Activated effector memory CD4-positive, alpha-beta T cell treated with anti-CD3 and anti-CD28 coated beads, Interleukin-2, amount 50 U/mL, for 16 hours (primary cell): ENCODE data around the gene ATP6V1E1.

ENCODE experiments used
- DNase-seq: peaks from one replicate; pipeline ENCODE4 v3.0.0-alpha.2; 2020

ATP6V1E1 gene

DNA sequence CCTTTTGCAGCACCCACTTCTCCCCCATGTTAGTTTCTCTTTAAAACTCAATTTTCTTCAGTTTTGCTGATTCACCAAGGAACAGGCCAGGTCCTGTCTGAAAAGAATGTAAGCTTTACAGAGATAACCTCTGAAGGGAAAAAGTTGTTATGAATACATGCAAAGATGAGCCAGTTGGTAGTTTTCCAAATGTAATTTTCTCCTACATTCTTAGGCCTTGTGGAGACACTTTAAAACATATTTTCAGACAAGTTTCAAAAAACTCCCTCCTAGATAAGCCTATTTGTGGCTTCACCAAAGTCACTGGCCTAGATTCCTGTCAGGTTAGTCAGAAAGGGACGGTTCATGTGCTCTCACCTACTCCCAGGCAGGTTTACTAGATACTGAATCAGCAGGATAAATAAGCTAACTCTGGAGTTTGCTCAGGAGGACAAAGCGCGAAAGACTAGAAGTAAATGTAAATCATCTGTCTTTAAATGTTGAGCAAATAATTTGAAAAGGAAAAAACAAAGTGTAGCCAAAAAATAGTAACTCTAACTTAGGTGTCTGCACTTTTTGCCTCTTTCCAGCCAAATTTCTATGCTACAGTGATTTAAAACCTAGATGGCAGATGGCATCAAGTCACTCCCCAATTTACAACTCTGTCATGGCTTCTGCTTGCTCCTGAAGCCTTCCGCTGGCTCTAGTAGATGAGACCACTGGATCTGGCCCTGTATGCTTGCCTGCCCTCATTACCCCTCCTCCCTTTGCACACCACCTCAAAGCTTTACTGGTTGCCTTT, 4.9 kb upstream of the ATP6V1E1 start:
- DNase-seq: no peak

DNA sequence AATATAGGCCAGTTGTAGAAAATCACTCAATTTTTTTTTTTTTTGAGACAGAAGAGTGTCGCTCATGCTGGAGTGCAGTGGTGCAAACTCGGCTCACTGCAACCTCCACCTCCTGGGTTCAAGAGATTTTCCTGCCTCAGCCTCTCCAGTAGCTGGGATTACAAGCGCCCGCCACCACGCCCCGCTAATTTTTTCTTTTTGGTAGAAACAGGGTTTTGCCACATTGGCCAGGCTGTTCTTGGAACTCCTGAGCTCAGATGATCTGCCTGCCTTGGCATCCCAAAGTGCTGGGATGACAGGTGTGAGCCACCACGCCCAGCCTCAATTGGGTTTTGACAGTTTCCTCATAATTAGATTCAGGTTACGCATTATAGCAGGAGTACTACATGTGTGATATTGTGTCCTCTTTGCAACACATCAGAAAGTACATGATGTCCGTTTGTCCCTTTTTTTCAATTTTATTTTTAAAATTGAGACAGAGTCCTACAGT, 2.6 kb upstream of the ATP6V1E1 start:
- no peak for DNase-seq

DNA sequence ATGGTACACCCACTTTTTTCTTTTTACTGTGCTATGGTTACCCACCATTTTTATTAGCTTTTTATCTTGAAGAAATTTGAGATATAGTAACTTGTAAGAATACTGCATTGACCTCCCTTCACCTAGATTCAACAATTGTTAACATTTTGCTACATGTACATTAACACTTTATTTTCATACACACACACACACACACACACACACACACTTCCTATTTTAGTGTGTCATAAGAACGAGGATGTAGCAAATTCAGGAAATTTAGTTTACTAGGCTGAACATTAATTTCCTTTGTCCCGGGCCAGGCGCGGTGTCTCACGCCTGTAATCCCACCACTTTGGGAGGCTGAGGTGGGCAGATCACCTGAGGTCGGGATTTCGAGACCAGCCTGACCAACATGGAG, 1.1 kb upstream of the ATP6V1E1 start:
- DNase-seq: no peak

DNA sequence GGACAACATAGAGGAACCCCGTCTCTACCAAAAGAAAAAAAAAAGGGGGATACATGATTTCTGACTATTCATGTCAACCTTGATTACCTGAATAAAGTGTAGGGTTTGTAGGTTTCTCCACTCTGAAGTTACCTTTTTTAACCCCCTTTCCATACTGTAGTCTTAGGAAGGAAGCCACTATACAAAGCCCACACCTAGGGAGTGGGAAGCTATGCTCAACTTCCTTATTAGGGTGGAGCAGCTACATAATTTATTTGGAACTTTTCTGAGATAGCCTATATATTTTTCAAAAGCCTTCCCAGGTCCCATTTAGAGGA, 582 bp upstream of the ATP6V1E1 start:
- no peak for DNase-seq

DNA sequence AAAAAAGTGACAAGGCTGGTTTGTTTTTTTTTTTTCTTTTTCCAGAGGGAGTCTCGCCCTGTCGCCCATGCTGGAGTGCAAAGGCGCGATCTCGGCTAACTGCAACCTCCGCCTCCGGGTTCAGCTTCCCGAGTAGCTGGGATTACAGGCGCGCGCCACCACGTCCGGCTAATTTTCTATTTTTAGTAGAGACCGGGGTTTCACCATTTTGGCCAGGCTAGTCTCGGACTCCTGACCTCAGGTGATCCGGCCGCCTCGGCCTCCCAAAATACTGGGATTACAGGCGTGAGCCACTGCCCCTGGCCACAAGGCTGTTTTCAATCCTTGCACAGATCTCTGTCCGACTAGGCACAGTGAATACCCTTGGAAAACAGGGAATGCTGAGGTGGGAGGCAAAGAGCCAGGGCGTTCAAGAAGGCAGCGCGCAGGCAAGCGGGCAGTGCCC, 566 bp downstream of the ATP6V1E1 start:
- DNase-seq: no peak

DNA sequence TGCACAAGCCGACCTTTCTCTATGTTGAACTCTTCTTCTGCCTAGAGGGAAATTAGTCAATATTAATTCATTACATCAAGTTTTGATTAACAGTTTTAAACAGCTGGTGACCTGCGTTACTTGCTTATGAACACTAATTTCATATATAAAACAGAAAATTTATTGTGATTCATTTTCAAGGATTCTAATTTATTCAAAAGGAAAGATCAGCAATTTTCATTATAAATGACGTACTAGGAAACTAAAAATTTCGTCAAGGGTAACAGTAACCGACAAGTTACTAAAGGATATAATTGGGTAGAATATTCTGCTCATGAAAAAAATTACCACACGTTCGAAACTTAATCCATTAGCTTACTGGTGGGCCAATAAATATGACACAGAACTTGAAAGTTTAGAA, 15.3 kb downstream of the ATP6V1E1 start:
- DNase-seq: no peak

DNA sequence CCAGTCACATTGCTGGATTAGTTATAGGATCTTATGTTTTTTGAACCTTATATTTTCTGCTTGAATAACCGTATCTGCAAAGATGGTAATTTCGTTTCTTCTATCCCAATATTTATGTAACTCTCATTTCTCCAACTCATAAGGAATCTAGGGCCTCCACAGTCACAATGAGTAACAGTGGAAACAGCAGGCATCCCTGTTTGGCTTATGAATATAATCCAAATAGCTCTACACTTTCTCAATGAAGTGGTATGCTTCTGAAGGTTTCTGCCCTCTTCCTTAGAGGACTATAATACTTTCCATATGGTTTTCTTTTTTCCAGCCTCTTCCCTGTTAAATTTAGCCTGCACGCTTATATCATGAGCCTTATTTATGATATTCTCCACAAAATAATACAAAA, 16.5 kb downstream of the ATP6V1E1 start:
- no peak for DNase-seq

DNA sequence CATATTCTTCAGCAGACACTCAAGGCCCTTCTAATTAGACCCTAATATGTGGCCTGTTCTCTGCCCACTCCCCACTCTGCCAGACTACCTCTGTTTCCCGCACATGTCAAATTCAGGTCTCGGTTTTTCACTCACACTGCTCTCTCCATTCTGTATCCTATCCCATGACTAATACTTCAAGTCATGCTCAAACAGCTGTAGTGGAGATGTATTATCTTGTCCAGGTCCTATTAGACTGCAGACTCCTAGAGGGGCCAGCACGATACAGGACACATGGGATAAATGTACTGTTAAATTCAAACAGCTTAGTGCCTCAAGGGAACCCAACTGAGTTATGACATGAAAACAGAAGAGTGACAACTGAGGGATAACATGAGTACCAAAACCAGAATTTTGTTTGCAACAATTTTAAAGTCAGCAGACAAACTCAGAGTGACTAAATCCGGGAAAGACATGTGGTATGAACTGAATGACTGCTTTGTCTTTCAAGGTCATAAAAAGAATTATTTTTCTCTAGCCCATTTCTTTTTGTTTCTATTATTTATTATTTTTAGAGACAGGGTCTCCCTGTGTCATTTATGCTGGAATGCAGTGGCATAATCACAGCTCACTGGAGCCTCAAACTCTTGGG, 20.5 kb downstream of the ATP6V1E1 start:
- no peak for DNase-seq

DNA sequence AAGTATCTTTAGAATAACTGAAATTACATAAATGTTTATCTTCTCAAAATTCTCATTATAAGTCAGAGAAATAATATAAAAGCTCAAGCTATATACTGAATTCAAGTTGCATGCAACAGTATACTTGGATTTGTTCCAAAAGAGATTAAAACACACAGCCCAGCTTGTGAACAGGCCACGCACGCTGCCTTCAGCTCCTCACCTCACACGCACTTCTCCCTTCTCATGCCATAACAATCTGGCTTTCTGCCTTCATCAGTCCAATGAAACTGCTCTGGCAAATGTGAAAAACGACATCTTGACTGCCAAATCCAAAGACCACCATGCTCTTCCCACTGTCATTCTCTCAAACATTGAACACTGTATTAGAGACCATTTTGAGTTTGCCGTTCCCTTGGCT, 22.1 kb downstream of the ATP6V1E1 start:
- DNase-seq: no peak

DNA sequence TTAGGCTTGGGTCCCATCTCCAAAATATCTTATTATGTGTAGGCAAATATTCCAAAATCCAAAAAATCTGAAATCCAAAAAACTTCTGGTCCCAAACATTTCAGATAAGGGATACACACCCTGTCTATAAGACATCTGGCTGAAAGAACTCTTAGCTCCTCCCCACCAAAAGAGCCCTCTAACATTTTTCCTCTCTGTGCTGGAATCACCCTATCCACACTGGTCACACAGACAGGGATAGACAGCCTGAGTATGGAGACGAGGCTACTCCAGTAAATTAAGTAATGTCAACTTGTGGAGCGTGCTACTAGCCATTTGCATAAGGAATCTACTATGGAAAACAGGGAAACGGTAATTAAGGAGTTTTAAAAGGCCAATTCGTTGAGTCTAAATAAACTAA, 24.9 kb downstream of the ATP6V1E1 start:
- no peak for DNase-seq

DNA sequence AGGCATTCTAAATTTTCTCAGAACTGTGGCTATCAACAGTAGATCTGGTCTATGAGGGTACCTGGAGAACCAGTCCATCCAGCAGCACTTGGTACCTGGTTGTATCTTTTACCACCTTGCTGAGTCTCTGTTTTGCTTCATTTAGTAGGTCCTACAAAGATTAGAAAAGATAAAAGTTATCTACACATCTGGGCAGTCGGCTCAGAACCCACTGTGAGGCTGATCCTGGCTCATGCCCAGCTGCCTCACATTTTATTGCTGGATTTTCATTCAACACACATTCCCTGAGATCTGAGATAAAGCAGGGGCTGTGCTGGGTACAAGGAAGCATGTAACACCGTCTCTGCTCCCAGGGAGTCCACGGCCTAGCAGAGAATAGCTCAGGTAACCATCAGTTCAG, 27.5 kb downstream of the ATP6V1E1 start:
- DNase-seq: no peak

DNA sequence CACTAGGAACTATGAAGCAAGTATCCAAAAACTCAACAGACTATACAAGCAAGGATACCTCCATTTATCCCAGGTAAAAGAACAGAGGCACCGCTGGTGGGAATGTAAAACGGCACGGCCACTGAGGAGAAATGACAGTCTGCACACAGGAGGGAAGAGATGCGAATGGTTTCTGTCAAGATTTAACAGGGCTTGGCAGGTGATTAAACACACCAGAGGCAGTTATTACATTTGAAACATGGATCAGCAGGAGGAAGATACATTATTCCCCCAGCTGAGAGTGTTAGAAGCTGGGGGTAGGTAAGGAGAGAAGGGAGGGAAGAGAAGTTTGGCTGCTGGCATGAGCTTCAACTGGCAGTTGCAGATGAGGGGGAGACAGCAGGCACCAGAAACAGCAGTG, 30.2 kb downstream of the ATP6V1E1 start:
- DNase-seq: no peak

DNA sequence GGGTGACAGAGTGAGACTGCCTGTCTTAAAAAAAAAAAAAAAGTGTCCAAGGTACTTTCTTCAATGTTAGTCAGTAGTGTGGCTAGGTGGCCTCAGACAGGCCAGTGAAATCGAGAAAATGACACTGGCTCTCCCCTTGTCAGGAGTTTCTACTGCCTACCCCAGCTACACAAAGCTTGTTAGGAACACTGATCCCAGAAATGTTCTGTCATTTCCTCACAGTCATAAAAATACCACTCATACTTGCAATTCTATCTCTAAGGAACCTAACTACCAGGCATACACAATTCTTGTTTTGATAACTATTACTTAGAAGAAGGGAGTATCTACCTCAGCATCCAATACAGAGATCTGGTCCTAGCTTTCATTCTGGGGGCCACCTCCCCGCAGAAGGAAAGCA, 31.3 kb downstream of the ATP6V1E1 start:
- no peak for DNase-seq

DNA sequence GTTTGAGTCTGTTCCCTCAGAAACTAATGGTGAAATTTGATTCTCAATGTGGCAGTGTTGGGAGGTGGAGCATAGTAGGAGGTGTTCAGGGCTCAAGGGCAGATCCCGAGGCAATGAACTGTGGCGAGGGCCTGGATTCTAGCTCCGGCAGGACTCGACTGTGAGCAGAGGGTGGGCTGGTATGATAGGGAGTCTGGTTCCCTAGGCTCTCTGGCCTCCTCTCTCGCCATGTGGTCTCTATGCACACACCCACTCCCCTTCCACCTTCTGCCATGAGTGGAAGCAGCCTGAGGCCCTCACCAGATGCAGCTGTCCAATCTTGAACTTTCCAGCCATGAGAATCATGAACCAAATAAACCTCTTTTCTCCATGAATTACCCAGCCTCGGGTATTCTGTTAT, 32.3 kb downstream of the ATP6V1E1 start:
- no peak for DNase-seq

DNA sequence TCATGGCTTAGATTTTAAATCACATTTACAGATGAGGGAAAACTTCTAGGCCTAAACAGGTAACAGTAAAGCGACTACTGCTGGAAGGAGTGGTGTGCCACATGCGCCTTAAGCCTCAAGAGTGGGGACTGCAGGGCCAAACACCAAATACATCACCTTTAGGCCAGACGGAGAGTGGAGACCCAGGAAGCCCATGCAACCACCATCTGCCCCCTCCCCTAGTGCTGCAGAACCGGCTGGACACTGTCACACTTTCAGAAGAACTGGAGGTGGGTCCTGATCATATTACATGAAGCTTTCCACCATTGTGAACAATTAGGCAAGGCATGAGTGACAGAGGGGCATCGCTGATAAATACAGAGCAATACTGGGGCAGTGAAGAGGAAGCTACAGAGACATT, 36.3 kb downstream of the ATP6V1E1 start:
- no peak for DNase-seq

DNA sequence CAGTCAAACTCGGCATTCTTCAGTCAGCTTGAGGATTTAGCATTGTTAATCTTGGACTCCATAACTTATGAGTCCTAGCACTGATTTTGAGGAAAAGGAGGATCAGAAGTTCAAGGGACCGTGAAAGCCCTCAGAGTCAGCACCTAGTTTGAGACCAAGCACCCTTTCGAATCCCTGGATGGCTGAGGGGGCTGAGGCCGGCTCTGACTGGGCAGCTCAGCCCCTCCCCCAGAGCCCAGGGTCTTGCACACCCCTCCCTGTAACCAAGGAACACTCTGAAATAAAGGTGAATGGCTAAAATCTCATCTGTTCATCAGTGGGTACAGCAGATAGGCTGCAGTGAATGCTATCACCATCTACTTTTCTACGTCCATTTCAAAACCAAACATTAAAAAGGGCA, 38.0 kb downstream of the ATP6V1E1 start:
- no peak for DNase-seq

DNA sequence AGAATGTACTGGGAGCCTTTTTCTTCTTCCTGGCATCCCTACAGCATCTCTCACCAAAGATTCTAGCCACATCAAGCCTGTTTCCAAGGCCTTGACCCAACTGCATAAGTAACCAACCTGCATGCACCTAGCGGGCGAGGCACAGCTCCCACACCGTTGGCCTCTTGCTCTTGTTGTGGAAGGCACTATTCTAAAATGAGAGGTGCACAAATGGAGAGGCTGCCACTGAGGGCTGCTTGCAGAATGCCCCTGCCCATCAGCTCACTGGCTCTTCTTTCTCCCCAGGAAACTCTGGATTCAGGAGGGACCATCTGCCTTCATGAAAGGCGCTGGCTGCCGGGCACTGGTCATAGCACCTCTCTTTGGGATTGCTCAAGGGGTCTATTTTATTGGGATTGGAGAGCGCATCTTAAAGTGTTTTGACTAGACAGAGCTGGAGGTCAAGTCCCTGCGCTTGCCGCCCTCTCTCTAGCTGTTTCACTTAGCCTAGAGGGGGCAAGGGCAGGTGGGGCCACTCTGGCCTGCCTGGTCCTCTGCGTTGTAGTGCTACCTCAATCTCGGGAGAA, 38.7 kb downstream of the ATP6V1E1 start:
- DNase-seq: no peak

DNA sequence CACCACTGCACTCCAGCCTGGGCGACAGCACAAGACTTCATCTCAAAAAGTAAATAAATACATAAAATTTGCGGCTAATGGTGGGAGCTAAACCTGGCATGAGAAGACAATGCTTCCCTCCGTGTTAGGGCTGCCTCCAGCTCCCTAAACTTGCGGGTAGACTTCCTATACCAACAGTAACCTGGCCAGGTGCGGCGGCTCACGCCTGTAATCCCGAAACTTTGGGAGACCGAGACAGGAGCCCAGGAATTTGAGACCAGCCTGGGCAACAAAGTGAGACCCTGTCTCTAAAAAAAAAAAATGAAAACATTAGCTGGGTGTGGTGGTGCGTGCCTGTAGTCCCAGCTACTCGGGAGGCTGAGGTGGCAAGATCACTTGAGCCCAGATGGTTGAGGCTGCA, 39.9 kb downstream of the ATP6V1E1 start:
- no peak for DNase-seq

DNA sequence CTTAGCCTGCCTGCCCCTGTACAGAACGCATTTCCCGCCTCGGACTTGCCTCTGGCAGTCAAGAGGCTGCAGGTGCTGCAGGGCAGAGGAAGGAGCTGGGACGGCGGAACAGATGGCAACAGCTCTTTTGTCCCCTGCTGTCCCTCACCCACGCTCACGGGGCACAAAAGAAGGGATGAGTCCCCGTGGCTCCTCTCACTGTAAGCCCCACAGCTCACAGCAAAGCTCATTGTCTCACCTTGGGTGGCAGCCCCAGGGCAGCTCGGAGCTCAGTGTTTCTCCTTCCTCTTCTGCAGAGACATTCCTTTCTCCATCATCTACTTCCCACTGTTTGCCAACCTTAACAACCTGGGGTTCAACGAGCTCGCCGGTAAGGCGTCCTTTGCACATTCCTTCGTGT, 40.9 kb downstream of the ATP6V1E1 start:
- no peak for DNase-seq

DNA sequence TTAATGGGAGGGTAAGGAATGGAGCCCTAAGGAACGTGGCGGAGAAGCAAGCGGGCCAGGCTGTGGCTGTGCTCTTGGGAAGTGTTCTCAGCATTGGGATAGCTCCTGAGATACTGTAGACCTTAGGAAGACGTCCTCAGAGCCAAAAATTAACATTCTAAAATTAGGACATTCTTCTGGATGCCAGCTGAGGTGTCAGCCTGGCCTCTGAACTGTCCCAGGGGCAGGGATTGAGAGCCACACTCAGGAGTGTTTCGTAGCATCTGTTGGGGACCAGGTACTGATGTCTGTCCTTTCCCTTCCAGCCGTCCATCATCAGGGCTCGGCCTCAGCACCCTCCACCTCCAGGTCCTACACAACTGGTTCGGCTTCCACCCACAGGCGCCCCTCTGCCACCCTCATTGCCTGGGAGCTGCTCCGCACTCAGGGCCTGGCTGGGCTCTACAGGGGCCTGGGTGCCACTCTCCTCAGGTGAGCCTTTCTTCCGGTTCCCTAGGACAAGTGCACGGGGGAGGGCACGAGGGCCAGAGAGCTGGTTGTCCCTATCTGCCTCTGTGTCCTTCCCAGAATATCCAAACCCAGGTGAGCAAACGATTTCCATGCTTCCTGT, 41.6 kb downstream of the ATP6V1E1 start:
- no peak for DNase-seq

DNA sequence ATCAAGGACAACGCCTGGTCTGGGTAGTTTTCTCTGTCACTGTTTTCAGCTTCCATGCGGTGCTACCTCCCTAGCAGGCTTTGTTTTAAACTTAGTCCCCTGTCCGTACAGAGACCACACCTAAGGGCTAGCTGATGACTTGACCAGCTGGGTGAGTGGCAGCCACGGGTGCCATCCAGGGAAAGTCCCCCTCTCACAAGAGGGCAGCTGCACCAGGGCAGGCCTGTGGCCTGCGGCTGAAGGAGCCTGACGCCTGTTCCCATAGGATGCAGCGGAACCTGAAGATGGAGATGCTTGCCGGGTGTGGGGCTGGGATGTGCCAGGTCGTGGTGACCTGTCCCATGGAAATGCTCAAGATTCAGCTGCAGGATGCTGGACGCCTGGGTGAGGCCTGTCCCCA, 45.4 kb downstream of the ATP6V1E1 start:
- no peak for DNase-seq

DNA sequence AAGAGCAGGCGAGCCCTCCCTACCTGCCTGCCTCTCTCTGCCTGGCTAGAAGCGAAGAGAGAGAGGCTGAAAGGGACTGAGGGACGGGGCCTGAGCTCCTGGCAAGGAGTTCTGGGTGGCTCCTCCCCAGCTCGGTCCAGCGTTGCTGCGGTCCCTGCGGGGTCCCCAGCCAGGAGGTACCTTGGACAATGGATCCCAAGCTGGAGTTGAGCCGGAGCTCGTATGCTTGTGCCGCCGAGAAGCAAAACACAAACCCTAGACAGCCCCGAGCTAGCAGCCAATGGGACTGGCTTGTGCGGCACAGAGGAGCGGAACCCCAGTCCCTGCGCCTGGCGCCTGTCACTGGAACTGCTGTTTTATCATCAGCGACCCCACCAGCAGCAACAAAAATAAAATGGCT, 46.9 kb downstream of the ATP6V1E1 start:
- DNase-seq: no peak

DNA sequence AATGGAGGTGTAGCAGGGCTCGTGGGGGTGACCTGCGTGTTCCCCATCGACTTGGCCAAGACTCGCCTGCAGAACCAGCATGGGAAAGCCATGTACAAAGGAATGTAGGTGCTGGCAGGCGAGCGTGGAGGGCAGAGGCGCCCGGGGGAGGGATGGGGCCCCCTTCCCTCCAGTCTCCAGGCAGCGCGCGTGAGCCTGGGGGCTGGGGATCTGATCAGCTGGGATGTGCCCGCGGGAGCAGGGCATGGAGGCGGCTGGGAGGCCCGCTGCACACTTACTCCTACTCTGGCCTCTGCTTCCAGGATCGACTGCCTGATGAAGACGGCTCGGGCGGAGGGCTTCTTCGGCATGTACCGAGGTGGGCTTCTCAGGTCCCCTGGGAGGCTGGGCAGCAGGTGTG, 47.5 kb downstream of the ATP6V1E1 start:
- no peak for DNase-seq

DNA sequence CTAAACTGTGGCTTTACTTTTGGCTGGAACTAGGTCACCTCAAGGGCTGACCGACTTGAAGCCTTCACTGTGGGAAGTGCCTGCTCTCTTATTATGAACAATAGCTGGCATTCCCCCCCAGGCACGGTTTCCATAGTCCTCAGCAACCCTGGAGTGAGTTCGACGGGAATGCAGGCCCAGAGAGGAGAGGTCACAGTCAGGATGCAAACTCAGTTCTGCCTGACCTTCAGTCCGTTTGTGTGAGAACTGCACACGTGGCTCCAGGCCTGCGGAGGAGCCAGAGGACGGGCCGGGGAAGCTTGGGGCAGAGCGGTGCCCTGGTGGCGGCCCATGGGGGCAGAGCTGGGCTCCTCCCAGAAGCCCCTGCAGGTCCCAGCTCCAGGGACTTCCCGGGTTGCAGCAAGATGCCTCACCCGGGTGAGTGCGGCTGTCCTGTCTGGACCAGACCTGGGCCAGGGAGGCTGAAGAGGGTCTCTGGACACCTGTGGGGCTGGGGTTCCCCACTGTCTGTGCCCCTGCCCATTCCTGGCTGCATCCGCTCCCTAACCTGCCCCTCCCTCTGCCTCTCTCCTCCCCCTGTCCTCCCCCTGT, 48.0 kb downstream of the ATP6V1E1 start:
- DNase-seq: no peak
